Keratinocyte (primary cell): ENCODE measurements around the gene LAMB4.

Source experiments
- EZH2 ChIP-seq: IDR thresholded peaks from one replicate; pipeline ENCODE4 v1.6.1; 2012; ENCODE audit warnings: inconsistent platforms, mild to moderate bottlenecking, low read length, moderate library complexity
- TF ChIP-seq, protein P1 (sequence below), 3 experiments: IDR thresholded peaks in 1 of 3; conservative IDR thresholded peaks in 1 of 3; optimal IDR thresholded peaks in 1 of 3; 2 replicates in 2 of 3; 3 replicates in 1 of 3; pipeline versions ENCODE3 to v1.5.1; 2011; ENCODE audit warnings: low read length in 3 of 3, mild to moderate bottlenecking in 3 of 3, moderate library complexity in 2 of 3, control low read depth in 1 of 3, inconsistent platforms in 1 of 3; ENCODE audit not compliant: insufficient read depth in 2 of 3; ENCODE audit errors: extremely low read depth in 1 of 3

DNA sequence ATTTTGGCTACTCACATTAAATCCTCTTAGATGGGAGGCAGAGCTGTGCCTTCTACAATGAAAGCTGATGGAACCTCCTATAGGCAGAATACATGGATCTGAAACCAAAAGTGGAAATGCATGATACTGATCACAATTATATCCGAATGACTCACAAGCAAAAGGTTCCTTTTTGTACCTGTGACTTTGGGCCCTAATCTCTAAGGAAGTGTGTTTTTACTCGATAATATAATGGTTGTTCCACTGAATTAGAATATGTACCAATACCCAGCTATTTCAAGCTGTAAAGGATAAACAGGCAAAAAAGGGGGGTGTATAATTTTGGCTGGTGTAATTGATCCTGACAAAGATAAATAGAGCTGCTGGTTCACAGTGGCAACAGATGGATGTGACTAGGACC, 109.6 kb downstream of the LAMB4 start:
- TF ChIP-seq, protein P1, sequence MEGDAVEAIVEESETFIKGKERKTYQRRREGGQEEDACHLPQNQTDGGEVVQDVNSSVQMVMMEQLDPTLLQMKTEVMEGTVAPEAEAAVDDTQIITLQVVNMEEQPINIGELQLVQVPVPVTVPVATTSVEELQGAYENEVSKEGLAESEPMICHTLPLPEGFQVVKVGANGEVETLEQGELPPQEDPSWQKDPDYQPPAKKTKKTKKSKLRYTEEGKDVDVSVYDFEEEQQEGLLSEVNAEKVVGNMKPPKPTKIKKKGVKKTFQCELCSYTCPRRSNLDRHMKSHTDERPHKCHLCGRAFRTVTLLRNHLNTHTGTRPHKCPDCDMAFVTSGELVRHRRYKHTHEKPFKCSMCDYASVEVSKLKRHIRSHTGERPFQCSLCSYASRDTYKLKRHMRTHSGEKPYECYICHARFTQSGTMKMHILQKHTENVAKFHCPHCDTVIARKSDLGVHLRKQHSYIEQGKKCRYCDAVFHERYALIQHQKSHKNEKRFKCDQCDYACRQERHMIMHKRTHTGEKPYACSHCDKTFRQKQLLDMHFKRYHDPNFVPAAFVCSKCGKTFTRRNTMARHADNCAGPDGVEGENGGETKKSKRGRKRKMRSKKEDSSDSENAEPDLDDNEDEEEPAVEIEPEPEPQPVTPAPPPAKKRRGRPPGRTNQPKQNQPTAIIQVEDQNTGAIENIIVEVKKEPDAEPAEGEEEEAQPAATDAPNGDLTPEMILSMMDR (optimal IDR thresholded peaks at IDR 0.05 in 1 of 3, IDR thresholded peaks at IDR 0.05 in 1 of 3, conservative IDR thresholded peaks at IDR 0.05 in 1 of 3; ENCODE audit: extremely low read depth in 1 of 3, insufficient read depth in 2 of 3, low read length in 3 of 3), result no peak
- no peak for TF ChIP-seq EZH2
